Tibial artery (tissue), 4 donors: ENCODE data around the gene HLA-C.

Experiments
- DNase-seq, 2 donors: peaks; one replicate each; pipeline ENCODE4 v3.0.0-alpha.2; 2019
- H3K27ac ChIP-seq, 2 donors: fragments of 200-600 bp; sonication (generic) in 1 of 2; 1 replicate in 1 of 2; 2 replicates in 1 of 2; pipeline ENCODE4 v1.5.1; 2018 to 2019; ENCODE audit warnings: mild to moderate bottlenecking in 1 of 2
- H3K27me3 ChIP-seq, 2 donors: fragments of 200-600 bp; sonication (generic) in 1 of 2; one replicate each; pipeline versions ENCODE4 v1.5.1 to v1.6.0; 2016 to 2019
- H3K36me3 ChIP-seq, 3 donors: fragments of 200-600 bp; sonication (generic) in 2 of 3; one replicate each; pipeline ENCODE4 v1.5.1; 2016 to 2019; ENCODE audit warnings: mild to moderate bottlenecking in 2 of 3
- H3K4me1 ChIP-seq, 4 donors: fragments of 200-600 bp; sonication (generic) in 2 of 4; 1 replicate in 3 of 4; 2 replicates in 1 of 4; pipeline ENCODE4 v1.5.1; 2016 to 2019
- H3K4me3 ChIP-seq, 2 donors: fragments of 200-600 bp; sonication (generic) in 1 of 2; 1 replicate in 1 of 2; 2 replicates in 1 of 2; pipeline ENCODE4 v1.5.1; 2018 to 2019; ENCODE audit warnings: mild to moderate bottlenecking in 2 of 2
- H3K9me3 ChIP-seq, 3 donors: fragments of 200-600 bp; sonication (generic) in 1 of 3; one replicate each; pipeline ENCODE4 v1.5.1; 2016 to 2019
- CTCF ChIP-seq, 2 experiments: fragments of 200-600 bp in 1 of 2; fragments of 450-650 bp in 1 of 2; IDR thresholded peaks; one replicate each; pipeline ENCODE4 v1.5.1; 2017 to 2019; ENCODE audit warnings: antibody characterized with exemption in 2 of 2, mild to moderate bottlenecking in 1 of 2, moderate library complexity in 1 of 2
- intact Hi-C: fragments of 100-400 bp; cut with DNase I; formaldehyde crosslinking; loops from one replicate; pipeline ENCODE4 v1.15.0; 2023; ENCODE audit warnings: low total_unique reads

Gene HLA-C

DNA sequence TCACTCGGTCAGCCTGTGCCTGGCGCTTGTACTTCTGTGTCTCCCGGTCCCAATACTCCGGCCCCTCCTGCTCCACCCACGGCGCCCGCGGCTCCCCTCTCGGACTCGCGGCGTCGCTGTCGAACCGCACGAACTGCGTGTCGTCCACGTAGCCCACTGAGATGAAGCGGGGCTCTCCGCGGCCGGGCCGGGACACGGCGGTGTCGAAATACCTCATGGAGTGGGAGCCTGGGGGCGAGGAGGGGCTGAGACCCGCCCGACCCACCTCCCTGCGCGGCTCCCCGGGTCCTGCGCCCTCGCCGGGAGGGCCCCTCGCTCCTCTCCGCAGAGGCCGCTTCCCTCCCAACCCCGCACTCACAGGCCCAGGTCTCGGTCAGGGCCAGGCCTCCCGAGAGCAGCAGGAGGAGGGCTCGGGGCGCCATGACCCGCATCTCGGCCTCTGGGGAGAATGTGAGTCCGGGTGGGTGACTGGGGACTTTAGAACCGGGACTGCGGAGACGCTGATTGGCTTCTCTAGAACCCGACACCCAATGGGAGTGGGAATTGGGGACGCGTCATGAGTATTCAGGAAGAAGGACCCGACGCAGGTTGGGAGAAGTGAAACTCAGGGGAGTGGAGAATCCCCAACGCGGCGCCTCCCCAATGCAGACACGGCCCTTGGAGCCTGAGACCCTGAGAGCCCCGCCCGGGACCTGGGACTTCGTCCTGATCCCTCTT is at the start of gene HLA-C:
HLA-C (minus strand) TSS at position 452 of the 717 bp plus-strand sequence; CDS start at position 431, 21 bp downstream.
- Histone ChIP-seq H3K4me3 (peak within 1 kb of the TSS; percentile 86 to 94), H3K27me3 (no peaks in the 10 kb centered on the region), H3K9me3 (no peaks in the 10 kb centered on the region), H3K27ac (peak within 1 kb of the TSS; percentile 91 to 100), H3K36me3 (peaks cover 0 to 22% (median 12%) of the 10 kb centered on the region in 3 donors), H3K4me1 (peaks cover 0 to 19% (median 0%) of the 10 kb centered on the region in 4 donors)
- no peak for TF ChIP-seq CTCF (IDR thresholded peaks at IDR 0.05)
- intact Hi-C loops: loop anchor here (5.0 kb wide), 1 partner anchor 79 kb away; no protein-coding TSS in a partner anchor
- peak; percentile 93 to 96 for DNase-seq

GRCh38 chr6:31321005-31321707 is 49.3 kb upstream of the HLA-C start:
- Histone ChIP-seq H3K27me3 (no peaks in the 10 kb centered on the region), H3K27ac (no peak overlapping the region), H3K36me3 (no peaks in the 10 kb centered on the region), H3K4me3 (no peak overlapping the region), H3K9me3 (no peaks in the 10 kb centered on the region), H3K4me1 (no peaks in the 10 kb centered on the region)
- intact Hi-C loops: no loop called here
- no peak for TF ChIP-seq CTCF (IDR thresholded peaks at IDR 0.05)
- DNase-seq: no peak

DNA sequence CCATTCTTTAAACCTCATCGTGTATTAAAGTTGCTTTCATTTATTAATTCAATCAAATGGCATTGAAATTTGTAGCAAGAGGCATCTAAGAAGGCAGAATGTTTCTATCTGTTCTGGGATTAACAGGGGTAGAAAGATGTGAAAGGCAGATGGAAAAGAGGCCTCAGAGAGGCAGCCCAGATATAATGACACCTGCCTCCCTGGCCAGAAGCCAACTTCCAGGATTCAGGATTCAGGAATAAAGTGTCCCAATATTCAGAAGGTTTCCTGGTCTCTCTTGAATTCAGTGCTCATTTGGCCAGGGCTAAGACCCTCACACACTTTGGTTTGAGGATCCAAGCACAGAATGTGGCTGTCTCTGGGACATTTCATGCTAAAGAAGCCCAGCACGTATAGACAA is 45.1 kb upstream of the HLA-C start:
- DNase-seq: no peak
- Histone ChIP-seq H3K36me3 (no peaks in the 10 kb centered on the region), H3K27me3 (no peaks in the 10 kb centered on the region), H3K27ac (no peak overlapping the region), H3K9me3 (no peaks in the 10 kb centered on the region), H3K4me3 (no peak overlapping the region), H3K4me1 (no peaks in the 10 kb centered on the region)
- intact Hi-C loops: no loop called here
- no peak for TF ChIP-seq CTCF (IDR thresholded peaks at IDR 0.05)

DNA sequence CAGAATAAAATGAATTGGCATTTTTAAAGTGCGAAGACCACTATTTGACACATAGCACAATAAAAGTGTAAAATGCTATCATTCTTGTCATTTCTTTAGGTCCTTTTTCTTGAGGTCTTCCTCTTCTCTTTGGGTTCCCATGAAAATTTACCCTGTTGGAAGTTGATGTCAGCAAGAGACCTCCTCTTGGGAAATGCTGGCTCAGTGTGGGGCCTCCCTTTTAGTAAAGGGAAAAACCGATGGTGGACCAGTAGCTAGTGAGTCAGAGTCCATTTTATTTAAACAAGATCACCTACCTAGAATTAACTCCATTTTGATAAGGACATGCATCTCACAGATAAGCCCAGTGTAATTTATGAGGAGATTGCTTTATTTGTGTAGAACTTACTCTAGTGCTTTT is 37.7 kb upstream of the HLA-C start:
- intact Hi-C loops: no loop called here
- no peak for DNase-seq
- no peak for TF ChIP-seq CTCF (IDR thresholded peaks at IDR 0.05)

DNA sequence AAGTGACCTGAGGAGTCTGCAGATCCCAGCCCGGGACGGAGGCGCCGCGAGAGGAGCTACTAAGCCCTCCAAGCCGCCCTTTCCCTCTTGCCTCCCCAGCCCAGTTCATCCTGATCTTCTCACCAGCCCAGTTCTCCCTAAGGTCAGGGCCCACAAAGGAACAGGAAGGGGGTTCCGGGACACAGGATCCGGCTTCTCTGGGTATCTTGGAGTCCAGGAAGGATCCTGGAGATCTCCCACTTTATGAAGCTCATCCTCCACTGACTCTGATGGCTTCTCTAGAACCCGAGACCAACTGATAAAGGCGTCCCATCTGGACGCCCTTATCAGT is 36.9 kb upstream of the HLA-C start:
- Histone ChIP-seq H3K27ac (no peak overlapping the region), H3K4me3 (peak overlapping the region; percentile 21 to 37), H3K27me3 (peaks cover 0 to 45% of the 10 kb centered on the region in 2 donors), H3K36me3 (no peaks in the 10 kb centered on the region), H3K9me3 (no peaks in the 10 kb centered on the region), H3K4me1 (peaks cover 0 to 11% (median 9%) of the 10 kb centered on the region in 4 donors)
- no peak for DNase-seq
- intact Hi-C loops: no loop called here
- no peak for TF ChIP-seq CTCF (IDR thresholded peaks at IDR 0.05)

More for the DNA sequence above, 37.7 kb upstream of the HLA-C start:
- H3K36me3 ChIP-seq: no peaks in the 10 kb centered on the region
- H3K27me3 ChIP-seq: peaks cover 0 to 44% of the 10 kb centered on the region in 2 donors
- H3K4me1 ChIP-seq: peaks cover 0 to 11% (median 9%) of the 10 kb centered on the region in 4 donors
- H3K9me3 ChIP-seq: no peaks in the 10 kb centered on the region
- H3K27ac ChIP-seq: no peak overlapping the region
- no peak overlapping the region for H3K4me3 ChIP-seq
